ENCODE data around the gene TFR2.
A peak's percentile ranks its signal among the peaks of the same experiment; 100 is the strongest.
"Not testable (repeated sequence)": the region's sequence is repeated elsewhere in the genome, so short reads cannot be mapped to it uniquely, and the experiment has no call there.

Gene TFR2

GRCh38 chr7:100678291-100678984, 37.1 kb upstream of the TFR2 start:
- DNase-seq (ENCODE audit: low read depth) = no peak

GRCh38 chr7:100677308-100678267, 36.2 kb upstream of the TFR2 start:
- no peak for DNase-seq (ENCODE audit: low read depth)

DNA sequence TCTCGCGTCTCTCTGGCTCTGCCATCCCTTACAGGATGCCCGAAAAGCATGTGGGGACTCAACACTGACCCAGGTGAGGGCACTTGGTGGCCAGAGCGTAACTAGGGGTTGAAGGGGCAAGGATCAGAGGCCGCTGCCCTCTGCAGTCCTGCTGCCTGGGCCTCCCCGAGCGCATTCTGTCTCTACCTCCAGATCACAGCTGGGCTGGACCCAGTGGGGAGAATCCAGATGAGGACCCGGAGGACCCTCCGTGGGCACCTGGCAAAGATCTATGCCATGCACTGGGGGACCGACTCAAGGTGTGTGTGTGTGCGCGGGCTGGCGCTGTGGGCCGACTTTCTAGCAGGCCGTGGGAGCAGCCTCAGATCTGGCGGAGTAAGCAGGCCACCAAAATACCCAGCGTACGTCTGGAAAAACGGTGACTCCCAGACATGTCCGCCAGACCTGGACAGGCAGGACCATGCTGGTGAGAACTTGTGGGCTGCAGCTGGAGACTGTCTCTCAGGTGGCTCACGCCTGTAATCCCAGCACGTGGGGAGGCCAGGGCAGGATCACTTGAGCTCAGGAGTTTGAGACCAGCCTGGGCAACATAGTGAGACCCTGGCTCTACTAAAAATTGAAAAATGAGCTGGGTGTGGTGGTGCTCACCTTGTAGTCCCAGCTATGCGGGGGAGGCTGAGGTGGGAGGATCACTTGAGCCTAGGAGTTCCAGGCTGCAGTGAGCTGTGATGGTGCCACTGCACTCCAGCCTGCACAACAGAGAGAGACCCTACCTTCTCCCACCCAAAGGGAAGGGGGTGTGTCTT, 35.4 kb upstream of the TFR2 start:
- DNase-seq (ENCODE audit: low read depth) = no peak

GRCh38 chr7:100675581-100676350, 34.4 kb upstream of the TFR2 start:
- DNase-seq (ENCODE audit: low read depth) = peak; percentile 70

DNA sequence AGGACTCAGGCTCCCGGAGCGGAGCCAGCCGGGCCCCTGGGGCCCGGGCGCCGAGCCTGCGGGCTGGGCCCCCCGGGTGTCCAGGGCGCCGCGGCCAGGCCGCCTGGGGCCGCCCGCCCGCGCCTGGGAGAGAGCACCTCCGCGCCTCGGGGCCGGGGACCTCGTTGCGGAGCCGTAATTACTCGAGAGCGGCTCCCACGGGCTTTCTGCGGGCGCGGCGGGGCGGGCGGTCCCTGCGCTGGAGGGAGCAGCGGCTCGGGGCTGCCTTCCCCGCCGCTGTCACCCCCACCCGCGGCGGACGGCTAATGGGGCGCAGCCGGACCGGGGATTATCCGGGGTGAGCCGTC, 33.7 kb upstream of the TFR2 start:
- DNase-seq (ENCODE audit: low read depth) = no peak

- DNase-seq (ENCODE audit: low read depth) = no peak
Measured at GRCh38 chr7:100674411-100675104, 33.2 kb upstream of the TFR2 start.

DNA sequence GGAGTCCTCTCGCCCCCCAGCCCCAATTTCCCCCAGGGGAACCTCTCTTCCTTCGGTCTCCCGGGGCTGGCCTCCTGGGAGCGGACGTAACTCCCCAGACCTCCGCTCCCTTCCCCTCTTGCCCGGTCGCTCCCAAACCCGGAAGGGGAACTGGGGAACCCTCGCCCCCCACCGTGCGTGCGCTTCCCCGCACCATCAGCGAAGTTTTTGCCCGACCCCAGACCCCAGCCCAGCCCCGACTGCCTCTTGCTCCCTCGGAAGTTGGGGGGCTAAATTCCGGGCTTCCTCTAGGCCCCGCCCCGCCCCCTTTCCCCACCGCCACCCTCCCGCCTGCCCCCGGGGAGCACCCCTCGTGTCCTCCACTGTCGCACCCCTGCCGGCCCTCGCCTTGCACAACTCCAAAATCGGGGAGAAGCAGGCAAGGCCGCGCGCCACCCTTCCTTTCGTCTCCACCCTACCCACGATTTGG, 32.6 kb upstream of the TFR2 start:
- DNase-seq (ENCODE audit: low read depth) = peak; percentile 31

GRCh38 chr7:100673302-100673941, 32.1 kb upstream of the TFR2 start, which contains the start of gene GNB2:
TSS of gene GNB2 (plus strand) at chr7:100673740. CDS start at chr7:100676266, 2,526 bp downstream.
- DNase-seq (ENCODE audit: low read depth) = peak; percentile 99

DNA sequence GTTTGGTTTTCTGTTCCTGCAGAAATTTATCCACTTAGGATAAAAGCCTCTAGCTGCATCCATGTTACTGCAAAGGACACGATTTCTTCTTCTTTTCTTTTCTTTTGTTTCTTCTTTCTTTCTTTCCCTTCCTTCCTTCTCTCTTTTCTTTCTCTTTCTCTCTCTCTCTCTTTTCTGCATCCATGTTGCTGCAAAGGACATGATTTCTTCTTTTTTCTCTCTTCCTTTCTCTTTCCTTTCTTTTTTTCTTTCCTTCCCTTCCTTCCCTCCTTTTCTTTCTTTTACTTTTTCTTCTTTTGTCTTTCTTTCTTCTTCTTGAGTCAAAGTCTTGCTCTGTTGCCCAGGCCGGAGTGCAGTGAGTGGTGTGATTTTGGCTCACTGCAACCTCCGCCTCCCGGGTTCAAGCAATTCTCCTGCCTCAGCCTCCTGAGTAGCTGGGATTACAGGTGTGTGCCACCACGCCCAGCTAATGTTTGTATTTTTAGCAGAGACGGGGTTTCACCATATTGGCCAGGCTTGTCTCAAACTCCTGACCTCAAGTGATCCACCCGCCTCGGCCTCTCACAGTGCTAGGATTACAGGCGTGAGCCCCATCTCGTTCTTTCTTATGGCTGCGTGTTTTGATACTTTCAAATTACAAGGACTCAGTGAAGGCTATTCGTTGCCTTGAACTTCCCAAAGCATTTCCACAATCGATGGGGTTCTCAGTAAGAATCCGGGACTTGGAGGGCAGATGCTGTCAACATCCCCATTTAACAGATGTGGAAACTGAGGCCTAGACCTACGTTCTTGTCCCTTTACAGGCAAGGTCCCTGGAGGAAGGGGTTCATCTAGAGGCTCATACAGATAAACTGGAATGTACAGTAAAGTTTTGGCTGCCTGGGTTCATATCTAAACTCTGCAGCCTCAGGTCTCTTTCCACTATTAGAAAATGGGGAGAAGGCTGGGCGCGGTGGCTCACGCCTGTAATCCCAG, 30.3 kb upstream of the TFR2 start:
- no peak for DNase-seq (ENCODE audit: low read depth)

DNA sequence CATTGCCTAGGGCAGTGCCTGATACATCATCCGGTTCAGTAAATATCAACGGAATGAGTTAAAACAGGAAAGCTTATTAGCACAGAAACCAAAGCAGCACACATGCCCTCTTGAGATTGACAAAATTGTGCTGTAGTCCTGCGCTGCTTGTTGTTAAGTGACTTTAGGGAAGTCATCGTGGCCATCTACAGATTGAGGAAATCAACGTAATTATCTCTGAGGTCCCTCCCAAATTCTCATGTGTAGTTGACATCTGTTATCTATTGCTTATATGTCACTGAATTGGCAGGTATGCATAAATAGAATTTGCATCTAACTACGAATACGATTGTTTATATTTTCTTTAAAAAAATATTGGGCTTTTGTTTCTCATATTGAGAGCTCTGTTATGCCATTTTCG, 28.7 kb upstream of the TFR2 start:
- no peak for DNase-seq (ENCODE audit: low read depth)

- not testable (repeated sequence) for DNase-seq (ENCODE audit: low read depth)
Measured at GRCh38 chr7:100669106-100669505, 27.8 kb upstream of the TFR2 start.

DNA sequence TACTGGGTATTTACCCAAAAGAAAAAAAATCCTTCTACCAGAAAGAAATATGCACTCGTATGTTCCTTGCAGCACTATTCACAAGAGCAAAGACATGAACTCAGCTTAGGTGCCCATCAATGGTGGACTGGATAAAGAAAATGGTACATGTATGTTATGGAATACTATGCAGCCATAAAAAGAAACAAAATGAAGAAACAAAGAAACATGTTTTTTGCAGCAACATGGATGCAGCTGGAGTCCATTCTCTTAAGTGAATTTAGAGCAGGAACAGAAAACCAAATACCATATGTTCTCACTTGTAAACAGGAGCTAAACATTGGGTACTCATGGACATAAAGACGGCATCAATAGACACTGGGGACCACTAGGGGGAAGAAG, 26.7 kb upstream of the TFR2 start:
- no peak for DNase-seq (ENCODE audit: low read depth)

GRCh38 chr7:100667331-100668068, 26.1 kb upstream of the TFR2 start:
- DNase-seq (ENCODE audit: low read depth) = no peak

DNA sequence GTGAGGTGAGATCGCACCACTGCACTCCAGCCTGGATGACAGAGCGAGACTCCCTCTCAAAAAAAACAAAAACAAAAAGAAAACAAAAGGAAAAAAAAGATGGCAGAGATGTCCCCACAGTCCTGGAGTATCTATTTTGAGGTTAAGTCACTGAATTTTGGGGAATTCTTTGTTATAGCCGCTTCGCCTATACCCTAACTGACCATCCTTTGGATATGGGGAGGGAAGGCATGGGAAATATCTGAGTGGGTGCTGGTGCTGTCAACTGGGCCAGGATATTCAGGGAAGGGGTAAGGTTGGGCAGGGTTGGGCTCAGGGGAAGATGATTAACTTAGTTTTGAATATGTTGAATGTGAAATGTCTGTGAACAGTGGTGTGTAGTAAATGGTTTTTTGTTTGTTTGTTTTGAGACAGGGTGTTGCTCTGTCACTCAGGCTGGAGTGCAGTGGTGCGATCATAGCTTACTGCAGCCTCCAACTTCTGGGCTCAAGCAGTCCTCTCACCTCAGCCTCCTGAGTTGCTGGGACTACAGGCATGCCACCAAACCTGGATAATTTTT, 23.9 kb upstream of the TFR2 start:
- DNase-seq (ENCODE audit: low read depth) = no peak

GRCh38 chr7:100662194-100662776, 20.9 kb upstream of the TFR2 start:
- DNase-seq (ENCODE audit: low read depth) = not testable (repeated sequence)

GRCh38 chr7:100655908-100656674, 14.7 kb upstream of the TFR2 start, which contains the start of gene ACTL6B:
TSS of gene ACTL6B (minus strand) at chr7:100656448. CDS start at chr7:100656354, 94 bp downstream.
- peak; percentile 43 for DNase-seq (ENCODE audit: low read depth)

All from activated T-cell treated with anti-CD3 and anti-CD28 coated beads for 24 hours (primary cell).